Spleen (tissue), 11 donors: ENCODE measurements around the gene OR5W2. TPM values are rescaled to one million over a fixed set of nuclear protein-coding genes. Genes with fewer than 3 reads are reported as not detected.
"Not testable (repeated sequence)": the region's sequence is repeated elsewhere in the genome, so short reads cannot be mapped to it uniquely, and the experiment has no call there.

Experiments
- DNase-seq: peaks from one replicate; pipeline ENCODE4 v3.0.0-alpha.2; 2020
- H3K27ac ChIP-seq, 8 donors: fragments of 200-600 bp; sonication (generic) in 7 of 8; 1 replicate in 4 of 8; 2 replicates in 4 of 8; pipeline versions ENCODE4 v1.5.0 to v1.8.0; 2016 to 2021; ENCODE audit warnings: inconsistent platforms in 4 of 8, mild to moderate bottlenecking in 4 of 8, moderate library complexity in 1 of 8
- H3K27me3 ChIP-seq, 7 donors: fragments of 200-600 bp; sonication (generic) in 6 of 7; replicated peaks in 1 of 7; 1 replicate in 4 of 7; 2 replicates in 3 of 7; pipeline versions ENCODE4 v1.5.0 to v1.8.0; 2016 to 2021; ENCODE audit warnings: inconsistent platforms in 3 of 7, mild to moderate bottlenecking in 1 of 7
- H3K36me3 ChIP-seq, 6 donors: fragments of 200-600 bp; sonication (generic) in 5 of 6; 1 replicate in 4 of 6; 2 replicates in 2 of 6; pipeline versions ENCODE4 v1.5.0 to v1.8.0; 2016 to 2021; ENCODE audit warnings: inconsistent platforms in 2 of 6
- H3K4me1 ChIP-seq, 6 donors: fragments of 200-600 bp; sonication (generic) in 5 of 6; 1 replicate in 3 of 6; 2 replicates in 3 of 6; pipeline versions ENCODE4 v1.5.0 to v1.8.0; 2016 to 2021; ENCODE audit warnings: inconsistent platforms in 3 of 6
- H3K4me3 ChIP-seq, 8 donors: fragments of 200-600 bp; sonication (generic) in 7 of 8; 1 replicate in 4 of 8; 2 replicates in 4 of 8; pipeline versions ENCODE4 v1.5.0 to v1.8.0; 2016 to 2021; ENCODE audit warnings: inconsistent platforms in 4 of 8, mild to moderate bottlenecking in 4 of 8, moderate library complexity in 2 of 8
- H3K9me3 ChIP-seq, 8 donors: fragments of 200-600 bp; sonication (generic) in 7 of 8; 1 replicate in 4 of 8; 2 replicates in 4 of 8; pipeline versions ENCODE4 v1.5.0 to v1.8.0; 2016 to 2021; ENCODE audit warnings: inconsistent platforms in 4 of 8
- WGBS, 5 donors: extraction: QIAGEN DNeasy Blood & Tissue Kit in 3 of 5; methylation state at CpG; one replicate each; pipeline versions ENCODE4 v1.1.5 to v1.1.7; 2013 to 2018; 5-methylcytosine and 5-hydroxymethylcytosine counted together
- intact Hi-C: fragments of 100-400 bp; cut with DNase I; formaldehyde crosslinking; loops from one replicate; pipeline ENCODE4 v1.15.0; 2023; ENCODE audit warnings: low total_unique reads
- polyA plus RNA-seq, 3 donors: library from polyadenylated mRNA; stranded (reverse); fragments of 200-250 nt; gene quantifications; one replicate each; pipeline ENCODE4 v1.2.1, GENCODE V29; 2013
- small RNA-seq, 4 donors: library from RNA; depleted of rRNA; stranded (forward); fragments of <200 nt; gene quantifications; one replicate each; pipeline ENCODE3, GENCODE V24; 2016
- total RNA-seq, 7 donors: library from RNA; depleted of rRNA in 3 of 7; stranded (reverse); fragments of >200 nt in 3 of 7; fragmentation: NEBNext Ultra II Directional in 4 of 7; extraction: Animal tissue kit (Norgen Biotek cat#: 25700) in 4 of 7; gene quantifications; one replicate each; pipeline versions ENCODE4 v1.1.0 to v1.2.1, GENCODE V29; 2016 to 2021
- donor health status: healthy with polysubstance abuse.
- donor health status: DM: no; HTN: no; CAD: no; lungs with moderate emphysema.
- donor health status: DM: no; HTN: no; CAD: no.
- donor health status: Bipolar disorder and iron deficiency.
- donor health status: healthy.
- donor health status: DM: no; HTN: no; CAD: no.
- donor health status: DM: yes; HTN: yes; CAD: no.

Gene OR5W2
- total and polyA plus RNA-seq, 10 donors: not detected

- H3K4me1 ChIP-seq, H3K27ac ChIP-seq, H3K4me3 ChIP-seq, H3K27me3 ChIP-seq, intact Hi-C loops, H3K36me3 ChIP-seq: not testable (repeated sequence)
- peaks cover 0 to 30% (median 17%) of the 10 kb centered on the region in 8 donors for H3K9me3 ChIP-seq
- DNase-seq: peak; percentile 47
- WGBS, 5 donors: 26 to 57% (median 32%) methylated on average over 8 to 34 of the region's 34 CpGs
Measured at GRCh38 chr11:55873146-55873545, 41.2 kb downstream of the OR5W2 start.

DNA sequence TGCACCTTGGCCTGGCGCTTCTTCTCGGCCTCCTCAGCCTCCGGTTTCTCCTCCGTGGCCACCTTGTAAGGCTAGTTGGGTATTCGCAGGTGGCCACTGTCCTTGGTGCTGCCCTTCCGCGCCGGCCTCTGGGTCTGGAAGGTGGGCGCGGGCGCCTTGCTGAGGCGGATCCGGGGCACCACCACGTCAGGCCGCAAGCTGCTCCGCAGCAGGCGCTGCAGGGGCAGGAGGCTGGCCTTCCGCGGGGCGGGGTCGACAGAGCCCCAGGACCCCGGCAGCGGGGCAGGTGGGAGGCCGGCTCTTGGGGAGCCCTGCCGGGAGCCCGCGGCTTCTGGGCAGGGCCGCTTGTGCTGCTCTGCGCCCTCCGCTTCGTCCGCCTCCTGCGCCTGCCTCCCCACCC is 41.7 kb downstream of the OR5W2 start:
- WGBS, 5 donors: 26 to 59% (median 31%) methylated on average over 14 to 33 of the region's 33 CpGs
- H3K27me3 ChIP-seq, intact Hi-C loops, H3K4me3 ChIP-seq, H3K27ac ChIP-seq, H3K4me1 ChIP-seq, H3K36me3 ChIP-seq: not testable (repeated sequence)
- H3K9me3 ChIP-seq: peaks cover 0 to 30% (median 17%) of the 10 kb centered on the region in 8 donors
- peak; percentile 41 for DNase-seq

- H3K4me1 ChIP-seq, H3K27ac ChIP-seq, H3K4me3 ChIP-seq, DNase-seq, H3K27me3 ChIP-seq, intact Hi-C loops, H3K36me3 ChIP-seq: not testable (repeated sequence)
- WGBS, 5 donors: 70 to 86% (median 75%) methylated on average over 4 of the region's 4 CpGs
- H3K9me3 ChIP-seq: peaks cover 0 to 23% (median under 1%) of the 10 kb centered on the region in 8 donors
Measured at GRCh38 chr11:55867354-55867753, 47.0 kb downstream of the OR5W2 start.

Small RNAs within 50 kb of the gene (small RNA-seq; reads per million reads assigned to genes)
- gene AC036111.3: 0 reads per million in 4 donors

Other genes starting within 250 kb of the OR5W2 start
- gene OR5D13, start 141.1 kb downstream of the OR5W2 start, total RNA-seq: not detected
- gene OR5D13, start 141.1 kb downstream of the OR5W2 start, polyA plus RNA-seq: not detected
- gene OR5D14, start 119.0 kb downstream of the OR5W2 start, total RNA-seq: not detected
- not detected for gene OR5D14, start 119.0 kb downstream of the OR5W2 start, polyA plus RNA-seq
- gene OR5L1, start 103.2 kb downstream of the OR5W2 start, total RNA-seq: not detected
- not detected for gene OR5L1, start 103.2 kb downstream of the OR5W2 start, polyA plus RNA-seq
- gene OR5D18, start 95.0 kb downstream of the OR5W2 start, total RNA-seq: not detected
- gene OR5D18, start 95.0 kb downstream of the OR5W2 start, polyA plus RNA-seq: not detected
- not detected for gene OR5L2, start 87.4 kb downstream of the OR5W2 start, total RNA-seq
- gene OR5L2, start 87.4 kb downstream of the OR5W2 start, polyA plus RNA-seq: not detected
- not detected for gene OR5D16, start 75.8 kb downstream of the OR5W2 start, total RNA-seq
- not detected for gene OR5D16, start 75.8 kb downstream of the OR5W2 start, polyA plus RNA-seq
- not detected for gene TRIM51, start 31.3 kb downstream of the OR5W2 start, total RNA-seq
- gene TRIM51, start 31.3 kb downstream of the OR5W2 start, polyA plus RNA-seq: not detected
- gene OR5I1, start 21.8 kb upstream of the OR5W2 start, total RNA-seq: not detected
- gene OR5I1, start 21.8 kb upstream of the OR5W2 start, polyA plus RNA-seq: not detected
- not detected for gene OR10AG1, start 55.4 kb upstream of the OR5W2 start, total RNA-seq
- not detected for gene OR10AG1, start 55.4 kb upstream of the OR5W2 start, polyA plus RNA-seq
- gene OR5F1, start 80.0 kb upstream of the OR5W2 start, total RNA-seq: not detected
- not detected for gene OR5F1, start 80.0 kb upstream of the OR5W2 start, polyA plus RNA-seq
- not detected for gene OR5AS1, start 113.1 kb upstream of the OR5W2 start, total RNA-seq
- gene OR5AS1, start 113.1 kb upstream of the OR5W2 start, polyA plus RNA-seq: not detected
- gene OR8I2, start 178.7 kb upstream of the OR5W2 start, total RNA-seq: not detected
- gene OR8I2, start 178.7 kb upstream of the OR5W2 start, polyA plus RNA-seq: not detected
- gene OR8H2, start 189.1 kb upstream of the OR5W2 start, total RNA-seq: not detected
- under 1 TPM in 1 of 3 donors, not detected in 2; 0.10 TPM for gene OR8H2, start 189.1 kb upstream of the OR5W2 start, polyA plus RNA-seq
- gene OR8H3, start 207.8 kb upstream of the OR5W2 start, total RNA-seq: not detected
- gene OR8H3, start 207.8 kb upstream of the OR5W2 start, polyA plus RNA-seq: not detected
- not detected for gene OR8J3, start 225.6 kb upstream of the OR5W2 start, total RNA-seq
- gene OR8J3, start 225.6 kb upstream of the OR5W2 start, polyA plus RNA-seq: not detected
- not detected for gene OR8K5, start 245.7 kb upstream of the OR5W2 start, total RNA-seq
- gene OR8K5, start 245.7 kb upstream of the OR5W2 start, polyA plus RNA-seq: not detected